Activated CD4-positive, alpha-beta memory T cell treated with anti-CD3 and anti-CD28 coated beads for 36 hours (primary cell): Measurements from ENCODE around the gene NHLRC2. TPM values are rescaled to one million over a fixed set of nuclear protein-coding genes. Genes with fewer than 3 reads are reported as not detected.
"Not testable (repeated sequence)": the region's sequence is repeated elsewhere in the genome, so short reads cannot be mapped to it uniquely, and the experiment has no call there.

Experiments used
- CTCF ChIA-PET: fragments of 350-600 bp; sonication (Branson Sonifier 250); formaldehyde crosslinking; loops from one replicate; lab custom pipeline; 2021; ENCODE audit warnings: antibody characterized with exemption, inconsistent platforms; lab: Charles Lee
- POLR2A ChIA-PET: fragments of 350-600 bp; sonication (Branson Sonifier 250); formaldehyde crosslinking; loops from one replicate; lab custom pipeline; 2021; ENCODE audit warnings: antibody characterized with exemption; lab: Charles Lee
- DNase-seq: peaks from one replicate; pipeline ENCODE4 v3.0.0-alpha.2; 2020
- H3K27ac Mint-ChIP-seq: one replicate; pipeline ENCODE4 v1.8.0; 2021; ENCODE audit warnings: mixed read lengths
- H3K27me3 Mint-ChIP-seq: one replicate; pipeline ENCODE4 v1.8.0; 2021; ENCODE audit warnings: mixed read lengths
- H3K36me3 Mint-ChIP-seq: one replicate; pipeline ENCODE4 v1.8.0; 2021; ENCODE audit warnings: mixed read lengths
- H3K4me1 Mint-ChIP-seq: one replicate; pipeline ENCODE4 v1.8.0; 2021; ENCODE audit warnings: low read depth, mixed read lengths
- H3K4me3 Mint-ChIP-seq: one replicate; pipeline ENCODE4 v1.8.0; 2021; ENCODE audit warnings: mild to moderate bottlenecking, mixed read lengths
- H3K9me3 Mint-ChIP-seq: one replicate; pipeline ENCODE4 v1.8.0; 2021; ENCODE audit warnings: mixed read lengths
- intact Hi-C: fragments of 100-400 bp; cut with micrococcal nuclease; formaldehyde crosslinking; loops from one replicate; pipeline ENCODE4 v1.15.1; 2023
- total RNA-seq, 2 experiments: library from RNA; stranded (reverse); gene quantifications; one replicate each; pipeline ENCODE4 v1.2.3, GENCODE V29; 2021

NHLRC2 gene
- total RNA-seq, 2 experiments from 2014 or later = 21.8 to 23.7 TPM

GRCh38 chr10:113929522-113929921 is 75.1 kb downstream of the NHLRC2 start:
- H3K36me3 Mint-ChIP-seq = peaks cover 4% of the 10 kb centered on the region
- no peak for DNase-seq
- ChIA-PET POLR2A (no interaction called here), CTCF (no interaction called here)
- H3K9me3 Mint-ChIP-seq = peaks cover 8% of the 10 kb centered on the region
- H3K4me1 Mint-ChIP-seq = no peaks in the 10 kb centered on the region
- H3K27ac Mint-ChIP-seq = no peak overlapping the region
- H3K27me3 Mint-ChIP-seq = peaks cover 17% of the 10 kb centered on the region
- H3K4me3 Mint-ChIP-seq = no peak overlapping the region
- intact Hi-C loops = loop anchor here (10.0 kb wide), 1 partner anchor 135 kb away; no protein-coding TSS in a partner anchor

- Mint-ChIP-seq H3K4me1 (no peaks in the 10 kb centered on the region), H3K36me3 (no peaks in the 10 kb centered on the region), H3K4me3 (no peak overlapping the region), H3K27me3 (peaks cover 10% of the 10 kb centered on the region), H3K27ac (no peak overlapping the region), H3K9me3 (no peaks in the 10 kb centered on the region)
- intact Hi-C loops = no loop called here
- no peak for DNase-seq
- ChIA-PET CTCF (no interaction called here), POLR2A (no interaction called here)
Observed at GRCh38 chr10:113930482-113931057, 76.1 kb downstream of the NHLRC2 start.

GRCh38 chr10:113932854-113933253 is 78.4 kb downstream of the NHLRC2 start:
- H3K27ac Mint-ChIP-seq = no peak overlapping the region

DNA sequence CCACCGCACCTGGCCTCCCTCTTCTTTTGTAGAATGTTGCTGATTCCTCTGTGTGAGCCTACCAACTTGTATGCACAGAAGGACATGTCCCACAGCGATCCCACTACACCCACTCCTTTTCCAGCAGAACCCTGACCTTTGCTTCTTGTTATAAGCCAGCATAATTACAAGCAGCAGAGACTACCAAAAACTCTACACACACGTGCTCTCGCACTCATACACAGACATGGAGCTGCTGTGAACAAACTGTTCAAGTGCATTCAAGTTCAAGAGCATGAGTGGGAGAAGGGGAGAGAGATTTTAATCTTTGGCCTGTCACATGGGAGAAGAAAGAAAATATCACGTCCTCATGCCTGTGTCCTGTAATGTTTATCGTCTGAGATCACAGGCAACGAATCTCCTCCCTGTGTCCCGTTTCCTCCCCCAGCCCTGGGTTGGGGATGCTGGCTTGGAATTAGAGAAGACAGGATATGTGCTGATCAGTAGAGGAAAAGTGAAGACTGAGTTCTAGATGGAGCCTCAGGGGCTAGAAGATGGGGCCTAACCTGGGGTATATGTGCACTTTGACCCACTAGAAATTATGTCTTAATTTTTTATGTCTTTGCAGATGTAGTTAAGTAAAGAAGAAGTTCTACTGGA is 79.6 kb downstream of the NHLRC2 start:
- Mint-ChIP-seq H3K4me1 (no peaks in the 10 kb centered on the region), H3K27ac (no peak overlapping the region), H3K27me3 (peaks cover under 1% of the 10 kb centered on the region), H3K4me3 (no peak overlapping the region), H3K9me3 (no peaks in the 10 kb centered on the region), H3K36me3 (no peaks in the 10 kb centered on the region)
- POLR2A ChIA-PET = no interaction called here
- DNase-seq = no peak
- intact Hi-C loops = no loop called here
- CTCF ChIA-PET = no interaction called here

More at GRCh38 chr10:113932854-113933253, 78.4 kb downstream of the NHLRC2 start:
- Mint-ChIP-seq H3K9me3 (no peaks in the 10 kb centered on the region), H3K36me3 (no peaks in the 10 kb centered on the region), H3K4me3 (no peak overlapping the region), H3K4me1 (no peaks in the 10 kb centered on the region), H3K27me3 (peaks cover 1% of the 10 kb centered on the region)
- no peak for DNase-seq
- intact Hi-C loops = no loop called here
- CTCF ChIA-PET = no interaction called here
- POLR2A ChIA-PET = no interaction called here

GRCh38 chr10:113937258-113937657 is 82.8 kb downstream of the NHLRC2 start:
- no peak overlapping the region for H3K4me3 Mint-ChIP-seq
- no peaks in the 10 kb centered on the region for H3K4me1 Mint-ChIP-seq
- intact Hi-C loops = no loop called here
- ChIA-PET CTCF (no interaction called here), POLR2A (no interaction called here)
- no peak overlapping the region for H3K27ac Mint-ChIP-seq
- no peaks in the 10 kb centered on the region for H3K36me3 Mint-ChIP-seq
- DNase-seq = no peak
- H3K27me3 Mint-ChIP-seq = no peaks in the 10 kb centered on the region
- H3K9me3 Mint-ChIP-seq = no peaks in the 10 kb centered on the region

- Mint-ChIP-seq H3K36me3 (no peaks in the 10 kb centered on the region), H3K27ac (no peak overlapping the region), H3K27me3 (no peaks in the 10 kb centered on the region), H3K9me3 (no peaks in the 10 kb centered on the region), H3K4me1 (no peaks in the 10 kb centered on the region), H3K4me3 (no peak overlapping the region)
- no peak for DNase-seq
- ChIA-PET POLR2A (no interaction called here), CTCF (no interaction called here)
- intact Hi-C loops = no loop called here
Observed at GRCh38 chr10:113937756-113938155, 83.3 kb downstream of the NHLRC2 start.

DNA sequence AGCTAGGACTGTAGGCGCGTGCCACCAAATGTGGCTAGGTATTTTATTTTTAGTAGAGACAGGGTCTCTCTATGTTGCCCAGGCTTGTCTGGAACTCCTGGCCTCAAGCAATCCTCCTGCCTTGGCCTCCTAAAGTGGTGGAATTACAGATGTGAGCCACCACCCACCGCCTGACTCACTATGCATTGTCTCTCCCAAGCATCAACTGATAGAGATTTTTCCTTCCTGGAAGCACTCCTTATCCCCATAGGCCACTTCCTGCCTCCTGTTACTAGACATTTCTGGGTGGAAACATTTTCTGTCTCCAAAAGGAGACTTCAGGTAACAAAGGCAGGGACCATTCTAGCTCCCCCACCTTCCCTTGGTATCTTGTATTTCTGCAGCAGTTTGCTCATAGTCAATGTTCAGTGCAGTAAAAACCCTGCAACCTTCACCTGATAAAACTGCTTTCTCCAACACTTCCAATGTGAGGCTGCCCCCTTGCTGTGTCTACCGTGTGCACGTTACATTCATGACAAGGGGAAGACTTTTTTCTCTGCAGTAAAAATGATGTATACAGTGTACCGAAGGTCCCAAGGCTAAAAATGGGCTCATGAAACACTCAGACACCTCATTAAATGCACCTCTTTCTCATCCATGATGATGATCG is 84.9 kb downstream of the NHLRC2 start:
- Mint-ChIP-seq H3K27me3 (no peaks in the 10 kb centered on the region), H3K36me3 (no peaks in the 10 kb centered on the region), H3K9me3 (no peaks in the 10 kb centered on the region), H3K4me1 (no peaks in the 10 kb centered on the region), H3K27ac (no peak overlapping the region), H3K4me3 (no peak overlapping the region)
- POLR2A ChIA-PET = interaction anchor here (0.5 kb wide), 1 partner anchor 351 kb away, joined by 4 read pairs; no protein-coding TSS in a partner anchor
- CTCF ChIA-PET = no interaction called here
- no peak for DNase-seq
- intact Hi-C loops = no loop called here

GRCh38 chr10:113941140-113941539 is 86.7 kb downstream of the NHLRC2 start:
- Mint-ChIP-seq H3K4me3 (no peak overlapping the region), H3K4me1 (no peaks in the 10 kb centered on the region), H3K9me3 (no peaks in the 10 kb centered on the region)

GRCh38 chr10:113943196-113943595 is 88.7 kb downstream of the NHLRC2 start:
- H3K36me3 Mint-ChIP-seq, H3K4me1 Mint-ChIP-seq, H3K27ac Mint-ChIP-seq, H3K9me3 Mint-ChIP-seq, intact Hi-C loops, DNase-seq, H3K27me3 Mint-ChIP-seq, CTCF ChIA-PET, H3K4me3 Mint-ChIP-seq, POLR2A ChIA-PET: not testable (repeated sequence)

More at GRCh38 chr10:113941140-113941539, 86.7 kb downstream of the NHLRC2 start:
- Mint-ChIP-seq H3K27ac (no peak overlapping the region), H3K36me3 (no peaks in the 10 kb centered on the region), H3K27me3 (no peaks in the 10 kb centered on the region)
- DNase-seq = no peak
- intact Hi-C loops = no loop called here
- ChIA-PET CTCF (no interaction called here), POLR2A (interaction anchor here (0.5 kb wide), 1 partner anchor 10 kb away, joined by 4 read pairs; no protein-coding TSS in a partner anchor)

DNA sequence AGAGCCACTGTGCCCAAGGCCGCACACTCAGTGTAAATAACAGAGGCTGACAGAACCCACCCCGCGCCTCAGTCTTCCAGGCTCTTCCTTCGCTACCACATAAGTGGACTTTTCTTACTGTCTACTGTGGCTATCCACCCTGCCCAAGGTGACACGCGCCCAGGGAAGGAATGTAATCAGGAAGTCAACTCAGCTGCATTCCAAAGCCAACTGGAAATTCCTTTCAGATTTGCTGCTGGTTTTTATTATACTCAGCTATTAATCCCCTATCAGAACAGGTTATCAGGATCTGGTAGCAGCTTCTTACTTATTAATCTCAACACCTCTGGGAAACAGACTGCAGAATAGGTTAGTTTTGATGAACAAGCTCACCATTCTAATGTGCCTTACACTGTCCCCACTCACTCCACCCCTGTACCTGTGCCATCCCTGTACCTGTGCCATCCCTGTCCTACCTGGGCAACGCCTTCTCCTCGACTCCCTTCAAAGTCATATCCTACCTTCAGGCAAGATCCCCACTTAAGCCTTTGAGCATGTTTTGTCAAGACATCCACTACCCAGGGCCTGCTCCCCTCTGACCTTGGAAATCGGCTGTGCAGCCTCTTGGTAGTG is 90.7 kb downstream of the NHLRC2 start:
- H3K9me3 Mint-ChIP-seq = no peaks in the 10 kb centered on the region
- H3K27ac Mint-ChIP-seq = no peak overlapping the region
- no peak overlapping the region for H3K4me3 Mint-ChIP-seq
- no peak for DNase-seq
- H3K36me3 Mint-ChIP-seq = no peaks in the 10 kb centered on the region
- POLR2A ChIA-PET = no interaction called here
- CTCF ChIA-PET = interaction anchor here (1.1 kb wide), 1 partner anchor 9 kb away, joined by 4 read pairs; no protein-coding TSS in a partner anchor
- intact Hi-C loops = no loop called here
- peaks cover 2% of the 10 kb centered on the region for H3K4me1 Mint-ChIP-seq
- peaks cover 1% of the 10 kb centered on the region for H3K27me3 Mint-ChIP-seq

DNA sequence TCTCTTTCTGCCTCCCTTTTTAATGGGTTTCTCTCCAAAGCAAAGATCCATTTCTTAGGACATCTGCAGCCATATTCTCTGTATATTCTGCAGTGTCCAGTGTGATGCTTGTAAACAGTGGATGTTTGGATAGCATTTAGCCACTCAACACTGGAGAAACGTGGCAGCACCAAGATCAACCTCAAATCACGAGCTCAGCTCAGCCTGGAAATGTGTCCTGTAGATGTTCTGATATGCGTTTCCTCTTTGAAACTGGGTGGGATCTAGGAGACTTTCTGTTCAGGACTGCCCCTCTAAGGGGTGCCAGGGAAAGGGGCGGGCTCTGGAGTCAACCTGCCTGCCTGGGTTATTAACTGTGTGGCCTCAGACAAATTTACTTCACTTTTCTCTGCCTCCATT is 91.2 kb downstream of the NHLRC2 start:
- Mint-ChIP-seq H3K4me3 (no peak overlapping the region), H3K9me3 (no peaks in the 10 kb centered on the region), H3K27me3 (peaks cover 3% of the 10 kb centered on the region), H3K4me1 (peaks cover 2% of the 10 kb centered on the region), H3K27ac (no peak overlapping the region), H3K36me3 (no peaks in the 10 kb centered on the region)
- intact Hi-C loops = no loop called here
- ChIA-PET POLR2A (no interaction called here), CTCF (interaction anchor here (1.1 kb wide), 1 partner anchor 8 kb away, joined by 4 read pairs; no protein-coding TSS in a partner anchor)
- DNase-seq = no peak
